Measurements from ENCODE around the gene ADAP1. TPM values are rescaled to one million over a fixed set of nuclear protein-coding genes. Genes with fewer than 3 reads are reported as not detected.
"Not testable (repeated sequence)": the region's sequence is repeated elsewhere in the genome, so short reads cannot be mapped to it uniquely, and the experiment has no call there.

Gene ADAP1
- total RNA-seq, 1 donor from 2014 or later, result 0.79 TPM

GRCh38 chr7:975702-976473, 21.4 kb upstream of the ADAP1 start:
- DNase-seq (ENCODE audit: low read depth, low spot score), result no peak

GRCh38 chr7:974820-975681, 20.6 kb upstream of the ADAP1 start, which contains the start of gene COX19:
TSS of gene COX19 (minus strand) at chr7:975549. CDS start at chr7:975509, 40 bp downstream.
- DNase-seq (ENCODE audit: low read depth, low spot score), result peak; percentile 60

GRCh38 chr7:974172-974571, 19.7 kb upstream of the ADAP1 start:
- no peak for DNase-seq (ENCODE audit: low read depth, low spot score)

GRCh38 chr7:973312-973711, 18.8 kb upstream of the ADAP1 start:
- no peak for DNase-seq (ENCODE audit: low read depth, low spot score)

GRCh38 chr7:972676-973309, 18.3 kb upstream of the ADAP1 start:
- no peak for DNase-seq (ENCODE audit: low read depth, low spot score)

GRCh38 chr7:972110-972509, 17.6 kb upstream of the ADAP1 start:
- DNase-seq (ENCODE audit: low read depth, low spot score), result no peak

GRCh38 chr7:970744-971143, 16.3 kb upstream of the ADAP1 start:
- DNase-seq (ENCODE audit: low read depth, low spot score), result no peak

- DNase-seq (ENCODE audit: low read depth, low spot score), result no peak
Measured at GRCh38 chr7:969403-969802, 14.9 kb upstream of the ADAP1 start.

- no peak for DNase-seq (ENCODE audit: low read depth, low spot score)
Measured at GRCh38 chr7:968205-969105, 14.0 kb upstream of the ADAP1 start.

GRCh38 chr7:967361-968082, 13.0 kb upstream of the ADAP1 start:
- DNase-seq (ENCODE audit: low read depth, low spot score), result no peak

GRCh38 chr7:966291-967069, 12.0 kb upstream of the ADAP1 start:
- no peak for DNase-seq (ENCODE audit: low read depth, low spot score)

GRCh38 chr7:964401-965231, 10.1 kb upstream of the ADAP1 start:
- no peak for DNase-seq (ENCODE audit: low read depth, low spot score)

- no peak for DNase-seq (ENCODE audit: low read depth, low spot score)
Measured at GRCh38 chr7:963236-964078, 9.0 kb upstream of the ADAP1 start.

GRCh38 chr7:962401-963081, 8.1 kb upstream of the ADAP1 start:
- DNase-seq (ENCODE audit: low read depth, low spot score), result no peak

- no peak for DNase-seq (ENCODE audit: low read depth, low spot score)
Measured at GRCh38 chr7:961546-962400, 7.3 kb upstream of the ADAP1 start.

- not testable (repeated sequence) for DNase-seq (ENCODE audit: low read depth, low spot score)
Measured at GRCh38 chr7:960972-961371, 6.5 kb upstream of the ADAP1 start.

Measured in pulmonary artery endothelial cell (primary cell).